B cell (primary cell): ENCODE results near the gene TMEM114.

Experiments
- EZH2 ChIP-seq: IDR thresholded peaks from 2 replicates; pipeline ENCODE4 v1.6.1; 2012; ENCODE audit warnings: borderline replicate concordance, low read depth, mild to moderate bottlenecking, moderate library complexity, low read length; ENCODE audit not compliant: insufficient read depth, poor library complexity, severe bottlenecking
- TF ChIP-seq, protein P1 (sequence below): fragments of 200-600 bp; IDR thresholded peaks from one replicate; pipeline ENCODE4 v1.8.0; 2022; ENCODE audit warnings: antibody characterized with exemption, mild to moderate bottlenecking

DNA sequence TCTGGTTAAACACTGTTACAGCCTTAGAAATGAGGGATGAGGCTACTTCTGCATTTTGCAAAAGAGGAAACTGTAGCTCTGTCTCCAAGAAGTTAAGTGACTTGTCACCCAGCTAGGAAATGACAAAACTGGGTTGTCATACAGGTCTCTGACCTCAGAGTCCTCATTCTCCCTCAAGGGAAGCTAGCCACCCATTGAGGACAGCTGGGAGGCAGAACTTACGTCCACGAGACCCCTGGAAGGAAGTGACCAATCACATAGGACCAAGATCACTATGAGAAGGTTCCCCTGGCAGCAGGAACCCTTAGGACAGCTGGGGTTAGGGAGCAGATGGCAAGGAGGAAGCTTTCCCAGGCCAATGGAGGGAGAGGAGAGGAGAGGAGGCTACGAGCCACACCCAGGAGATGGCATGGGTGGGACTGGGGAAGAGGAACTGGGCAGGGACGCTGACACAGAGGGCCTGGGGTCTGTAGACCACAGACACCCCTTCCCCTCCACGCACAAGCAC, 42.4 kb upstream of the TMEM114 start:
- TF ChIP-seq, protein P1, sequence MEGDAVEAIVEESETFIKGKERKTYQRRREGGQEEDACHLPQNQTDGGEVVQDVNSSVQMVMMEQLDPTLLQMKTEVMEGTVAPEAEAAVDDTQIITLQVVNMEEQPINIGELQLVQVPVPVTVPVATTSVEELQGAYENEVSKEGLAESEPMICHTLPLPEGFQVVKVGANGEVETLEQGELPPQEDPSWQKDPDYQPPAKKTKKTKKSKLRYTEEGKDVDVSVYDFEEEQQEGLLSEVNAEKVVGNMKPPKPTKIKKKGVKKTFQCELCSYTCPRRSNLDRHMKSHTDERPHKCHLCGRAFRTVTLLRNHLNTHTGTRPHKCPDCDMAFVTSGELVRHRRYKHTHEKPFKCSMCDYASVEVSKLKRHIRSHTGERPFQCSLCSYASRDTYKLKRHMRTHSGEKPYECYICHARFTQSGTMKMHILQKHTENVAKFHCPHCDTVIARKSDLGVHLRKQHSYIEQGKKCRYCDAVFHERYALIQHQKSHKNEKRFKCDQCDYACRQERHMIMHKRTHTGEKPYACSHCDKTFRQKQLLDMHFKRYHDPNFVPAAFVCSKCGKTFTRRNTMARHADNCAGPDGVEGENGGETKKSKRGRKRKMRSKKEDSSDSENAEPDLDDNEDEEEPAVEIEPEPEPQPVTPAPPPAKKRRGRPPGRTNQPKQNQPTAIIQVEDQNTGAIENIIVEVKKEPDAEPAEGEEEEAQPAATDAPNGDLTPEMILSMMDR: no peak
- TF ChIP-seq EZH2: no peak
